NCI-H1436 treated with DMSO at 0.1 percent for 48 hours (cell line): ENCODE data around the gene PPP1R3F.
"Not testable (repeated sequence)": the region's sequence is repeated elsewhere in the genome, so short reads cannot be mapped to it uniquely, and the experiment has no call there.

Experiments used
- DNase-seq: peaks from one replicate; lab custom pipeline; 2025; lab: John Stamatoyannopoulos, UW

Gene PPP1R3F

GRCh38 chrX:49322266-49322665, 52.7 kb downstream of the PPP1R3F start:
- not testable (repeated sequence) for DNase-seq

GRCh38 chrX:49323735-49324134, 54.1 kb downstream of the PPP1R3F start:
- not testable (repeated sequence) for DNase-seq

- not testable (repeated sequence) for DNase-seq
Observed at GRCh38 chrX:49330421-49330820, 60.8 kb downstream of the PPP1R3F start.

- not testable (repeated sequence) for DNase-seq
Observed at GRCh38 chrX:49331282-49331681, 61.7 kb downstream of the PPP1R3F start, which contains the start of gene GAGE13. TSS of gene GAGE13 (plus strand) at chrX:49331582. CDS start at chrX:49332738, 1,156 bp downstream.

- DNase-seq = not testable (repeated sequence)
Observed at GRCh38 chrX:49331841-49332240, 62.2 kb downstream of the PPP1R3F start.
